NCI-H2196 treated with DMSO at 0.1 percent for 48 hours (cell line): ENCODE measurements around the gene IL1RAP.

ENCODE experiments used
- DNase-seq: peaks from one replicate; lab custom pipeline; 2025; ENCODE audit not compliant: unreplicated experiment; lab: John Stamatoyannopoulos, UW

The IL1RAP gene

GRCh38 chr3:190568036-190568435 is 54.2 kb downstream of the IL1RAP start:
- DNase-seq: no peak

- no peak for DNase-seq
Observed at GRCh38 chr3:190574473-190574872, 60.6 kb downstream of the IL1RAP start.

GRCh38 chr3:190575437-190576185 is 61.7 kb downstream of the IL1RAP start:
- DNase-seq: no peak

- no peak for DNase-seq
Observed at GRCh38 chr3:190577225-190577624, 63.3 kb downstream of the IL1RAP start.

- no peak for DNase-seq
Observed at GRCh38 chr3:190579514-190580137, 65.7 kb downstream of the IL1RAP start.

GRCh38 chr3:190580417-190580816 is 66.5 kb downstream of the IL1RAP start:
- DNase-seq: no peak

GRCh38 chr3:190581041-190581541 is 67.2 kb downstream of the IL1RAP start:
- no peak for DNase-seq

GRCh38 chr3:190582667-190583066 is 68.8 kb downstream of the IL1RAP start:
- no peak for DNase-seq

- no peak for DNase-seq
Observed at GRCh38 chr3:190585805-190586630, 72.1 kb downstream of the IL1RAP start.

- DNase-seq: no peak
Observed at GRCh38 chr3:190586631-190587011, 72.7 kb downstream of the IL1RAP start.

GRCh38 chr3:190588570-190588969 is 74.7 kb downstream of the IL1RAP start:
- DNase-seq: no peak

GRCh38 chr3:190589326-190589725 is 75.4 kb downstream of the IL1RAP start:
- DNase-seq: no peak

GRCh38 chr3:190591080-190591479 is 77.2 kb downstream of the IL1RAP start:
- DNase-seq: no peak

GRCh38 chr3:190593075-190593474 is 79.2 kb downstream of the IL1RAP start:
- DNase-seq: no peak

GRCh38 chr3:190594171-190594570 is 80.3 kb downstream of the IL1RAP start:
- no peak for DNase-seq

- no peak for DNase-seq
Observed at GRCh38 chr3:190595179-190595795, 81.4 kb downstream of the IL1RAP start.

- DNase-seq: no peak
Observed at GRCh38 chr3:190595807-190596206, 81.9 kb downstream of the IL1RAP start.

- no peak for DNase-seq
Observed at GRCh38 chr3:190596349-190597285, 82.7 kb downstream of the IL1RAP start.

GRCh38 chr3:190597291-190597690 is 83.4 kb downstream of the IL1RAP start:
- DNase-seq: no peak

- no peak for DNase-seq
Observed at GRCh38 chr3:190601622-190602021, 87.7 kb downstream of the IL1RAP start.
